Inflammatory macrophage treated with lipopolysaccharide for 1 hour (primary cell): ENCODE results near the gene AKR1D1.
"Not testable (repeated sequence)": the region's sequence is repeated elsewhere in the genome, so short reads cannot be mapped to it uniquely, and the experiment has no call there.

Experiments used
- DNase-seq, 2 donors: peaks; one replicate each; pipeline ENCODE4 v3.0.0-alpha.2; 2020 to 2022

Gene AKR1D1, protein sequence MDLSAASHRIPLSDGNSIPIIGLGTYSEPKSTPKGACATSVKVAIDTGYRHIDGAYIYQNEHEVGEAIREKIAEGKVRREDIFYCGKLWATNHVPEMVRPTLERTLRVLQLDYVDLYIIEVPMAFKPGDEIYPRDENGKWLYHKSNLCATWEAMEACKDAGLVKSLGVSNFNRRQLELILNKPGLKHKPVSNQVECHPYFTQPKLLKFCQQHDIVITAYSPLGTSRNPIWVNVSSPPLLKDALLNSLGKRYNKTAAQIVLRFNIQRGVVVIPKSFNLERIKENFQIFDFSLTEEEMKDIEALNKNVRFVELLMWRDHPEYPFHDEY

GRCh38 chr7:138076196-138076595, at the start of gene AKR1D1:
TSS of gene AKR1D1 (plus strand) at chr7:138076459. CDS start at chr7:138076519, 60 bp downstream.
- DNase-seq, result no peak

DNA sequence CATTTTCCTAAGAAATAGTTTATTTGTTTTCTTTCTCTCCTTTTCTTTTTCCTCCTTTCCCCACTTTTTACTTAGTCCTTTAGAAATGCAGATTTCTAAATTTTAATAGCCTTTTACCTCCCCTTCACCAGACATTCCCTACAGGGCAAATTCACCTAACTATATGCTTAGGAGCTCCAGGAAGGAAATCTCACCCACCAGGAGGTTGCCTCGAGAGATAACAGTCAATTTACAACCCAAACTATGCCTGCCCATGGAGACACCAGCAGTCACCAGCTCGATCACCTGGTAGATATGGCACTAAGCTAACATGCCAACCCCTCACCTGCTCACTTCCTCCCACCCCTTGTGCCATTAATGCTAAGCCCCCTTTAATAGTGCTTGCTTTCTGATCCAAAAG, 49.2 kb upstream of the AKR1D1 start:
- no peak for DNase-seq

DNA sequence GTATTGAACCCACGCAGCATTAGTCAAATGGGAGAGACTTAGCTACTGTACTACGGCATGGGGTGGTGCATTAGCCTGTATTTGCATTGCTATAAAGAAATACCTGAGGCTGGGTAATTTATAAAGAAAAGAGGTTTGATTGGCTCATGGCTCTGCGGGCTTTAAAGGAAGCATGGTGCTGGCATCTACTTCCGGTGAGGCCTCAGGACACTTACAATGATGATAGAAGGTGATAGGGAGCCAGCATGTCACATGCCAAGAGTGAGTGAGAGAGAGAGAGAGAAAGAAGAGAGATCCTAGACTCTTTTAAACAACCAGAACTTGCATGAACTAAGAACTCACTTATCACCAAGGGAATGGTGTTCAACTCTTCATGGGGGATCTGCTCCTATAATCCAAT, 47.1 kb upstream of the AKR1D1 start:
- DNase-seq, result no peak

DNA sequence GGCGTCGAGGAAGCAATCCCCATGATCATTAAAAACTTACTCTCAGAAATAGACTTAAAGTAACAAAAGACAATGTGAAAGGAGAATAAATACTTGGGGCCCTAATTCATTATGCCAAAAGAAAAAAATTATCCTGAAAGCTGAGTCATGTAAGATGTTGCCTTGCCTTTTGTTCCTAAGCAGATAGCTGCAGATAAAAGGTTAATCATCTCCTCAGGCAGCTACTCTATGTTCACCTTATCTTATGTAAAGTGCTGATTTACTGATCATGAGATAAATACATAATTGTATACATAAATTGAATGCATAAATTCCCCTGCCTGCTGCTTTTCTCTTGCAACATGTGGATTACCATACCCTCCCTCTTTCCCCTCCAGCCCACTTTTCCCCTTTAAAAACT, 46.3 kb upstream of the AKR1D1 start:
- no peak for DNase-seq

- DNase-seq, result peak; percentile 35 to 74
Observed at GRCh38 chr7:138030679-138031351, 45.4 kb upstream of the AKR1D1 start.

GRCh38 chr7:138032186-138032585, 44.1 kb upstream of the AKR1D1 start:
- DNase-seq, result no peak

GRCh38 chr7:138032770-138033169, 43.5 kb upstream of the AKR1D1 start:
- no peak for DNase-seq

GRCh38 chr7:138033241-138033640, 43.0 kb upstream of the AKR1D1 start:
- DNase-seq, result no peak

GRCh38 chr7:138036135-138036534, 40.1 kb upstream of the AKR1D1 start:
- DNase-seq, result no peak

DNA sequence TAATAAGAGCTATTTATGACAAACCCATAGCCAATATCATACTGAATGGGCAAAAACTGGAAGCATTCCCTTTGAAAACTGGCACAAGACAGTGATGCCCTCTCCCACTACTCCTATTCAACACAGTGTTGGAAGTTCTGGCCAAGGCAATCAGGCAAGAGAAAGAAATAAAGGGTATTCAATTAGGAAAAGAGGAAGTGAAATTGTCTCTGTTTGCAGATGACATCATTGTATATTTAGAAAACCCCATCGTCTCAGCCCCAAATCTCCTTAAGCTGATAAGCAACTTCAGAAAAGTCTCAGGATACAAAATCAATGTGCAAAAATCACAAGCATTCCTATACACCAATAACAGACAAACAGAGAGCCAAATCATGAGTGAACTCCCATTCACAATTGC, 36.2 kb upstream of the AKR1D1 start:
- DNase-seq, result not testable (repeated sequence)

DNA sequence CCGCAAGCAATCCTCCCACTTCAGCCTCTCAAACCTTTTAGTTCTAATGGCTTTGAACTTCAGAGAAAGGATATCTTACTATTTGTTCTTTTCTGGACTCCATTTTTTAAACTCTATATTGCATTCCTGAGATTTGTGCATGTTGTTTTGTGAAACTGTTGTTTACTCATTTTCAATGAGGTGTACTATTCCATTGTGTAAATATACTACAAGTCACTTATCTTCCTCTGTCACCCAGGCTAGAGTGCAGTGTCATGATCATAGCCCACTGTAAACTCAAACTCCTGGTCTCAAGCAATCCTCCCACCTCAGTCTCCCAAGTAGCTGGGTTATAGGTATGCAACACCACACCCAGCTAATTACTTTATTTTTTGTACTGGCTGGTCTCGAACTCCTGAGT, 31.4 kb upstream of the AKR1D1 start:
- DNase-seq, result no peak

DNA sequence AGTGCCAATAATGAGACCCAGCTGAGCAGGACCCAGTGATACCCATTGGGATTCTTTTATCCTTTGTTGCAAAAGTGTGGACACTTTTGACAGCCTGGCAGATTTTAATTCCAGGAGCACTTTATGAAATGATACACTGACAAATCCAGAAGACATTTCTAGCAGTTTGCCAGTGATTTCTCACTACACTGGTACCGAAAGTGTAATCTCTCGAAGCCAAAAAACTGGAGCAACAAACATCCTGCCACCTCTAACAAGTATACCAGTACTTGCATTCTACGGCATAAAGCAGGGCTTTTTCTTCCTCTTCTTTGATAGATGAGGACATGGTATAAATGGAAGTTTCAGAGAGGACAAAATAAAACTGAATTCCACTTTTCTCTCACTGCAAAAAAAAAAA, 28.4 kb upstream of the AKR1D1 start:
- DNase-seq, result no peak

DNA sequence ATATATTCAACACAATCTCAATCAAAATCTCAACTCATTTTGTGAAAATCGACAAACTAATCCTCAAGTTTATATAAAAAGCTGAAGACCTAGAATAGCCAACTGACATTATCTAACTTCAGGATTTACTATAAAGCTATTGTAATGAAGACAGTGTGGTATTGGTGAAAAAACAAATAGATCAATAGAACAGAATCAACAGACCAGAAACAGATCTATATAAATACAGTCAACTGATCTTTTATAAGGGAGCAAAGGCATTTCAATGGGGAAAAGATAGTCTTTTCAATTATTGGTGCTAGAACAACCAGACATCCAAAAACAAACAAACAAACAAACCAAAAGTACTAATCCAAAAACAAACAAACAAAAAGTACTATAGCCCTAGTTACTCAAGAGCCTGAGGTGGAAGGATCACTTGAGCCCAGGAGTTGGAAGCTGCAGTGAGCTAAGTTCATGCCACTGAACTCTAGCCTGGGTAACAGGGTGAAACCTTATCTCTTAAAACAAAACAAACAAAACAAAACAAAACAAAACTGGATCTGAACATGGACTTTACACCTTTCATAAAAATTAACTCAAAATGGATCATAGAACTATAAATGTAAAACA, 26.6 kb upstream of the AKR1D1 start:
- no peak for DNase-seq

DNA sequence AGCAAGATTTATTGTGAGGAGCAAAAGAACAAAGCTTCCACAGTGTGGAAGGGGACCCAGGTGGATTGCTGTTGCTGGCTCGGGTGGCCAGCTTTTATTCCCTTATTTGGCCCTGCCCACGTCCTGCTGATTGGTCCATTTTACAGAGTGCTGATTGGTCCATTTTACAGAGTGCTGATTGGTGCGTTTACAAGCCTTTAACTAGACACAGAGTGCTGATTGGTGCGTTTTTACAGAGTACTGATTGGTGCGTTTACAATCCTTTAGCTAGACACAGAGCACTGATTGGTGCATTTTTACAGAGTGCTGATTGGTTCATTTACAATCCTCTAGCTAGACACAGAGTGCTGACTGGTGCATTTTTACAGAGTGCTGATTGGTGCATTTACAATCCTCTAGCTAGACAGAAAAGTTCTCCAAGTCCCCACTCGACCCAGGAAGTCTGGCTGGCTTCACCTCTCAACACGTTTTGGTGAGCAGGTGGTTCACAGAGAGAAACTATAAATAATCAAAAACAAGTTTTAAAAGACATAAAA, 24.5 kb upstream of the AKR1D1 start:
- DNase-seq, result not testable (repeated sequence)

DNA sequence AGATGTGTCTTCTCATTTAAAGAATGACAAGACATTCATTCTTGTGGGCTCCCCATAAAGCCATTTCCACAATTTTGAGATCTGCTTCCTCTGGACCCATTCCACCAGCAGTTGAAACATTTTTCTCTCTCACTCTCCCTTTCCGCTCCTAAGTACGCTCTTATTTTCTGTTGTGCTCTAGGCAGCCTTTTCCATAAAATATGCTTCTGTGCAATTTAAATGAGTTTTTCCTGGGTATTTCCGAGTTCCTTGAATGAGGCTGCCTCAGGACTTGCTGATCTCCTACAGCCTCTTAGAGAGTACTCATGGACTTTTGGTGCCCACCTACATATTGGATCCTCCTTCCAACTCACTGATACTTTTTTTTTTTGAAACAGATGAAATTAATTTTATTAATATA, 23.6 kb upstream of the AKR1D1 start:
- no peak for DNase-seq

- not testable (repeated sequence) for DNase-seq
Observed at GRCh38 chr7:138055698-138056097, 20.6 kb upstream of the AKR1D1 start.

DNA sequence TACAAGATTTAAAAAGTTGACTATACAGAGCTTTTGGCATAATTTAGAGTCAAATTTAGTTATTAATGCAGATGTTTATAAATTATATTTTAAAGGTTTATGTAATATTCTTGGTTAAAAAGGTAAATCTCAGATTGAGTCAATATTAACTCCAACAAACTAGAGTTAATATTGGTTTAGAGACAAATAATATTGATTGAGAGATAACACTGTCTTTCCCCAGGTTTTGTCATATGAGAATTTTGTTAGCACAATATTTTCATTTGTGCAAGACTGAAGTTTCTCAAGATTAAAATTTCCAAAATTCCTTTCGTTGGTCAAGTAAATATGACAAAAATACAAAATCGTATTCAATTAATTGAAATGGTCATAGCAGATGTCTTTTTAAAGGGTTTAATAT, 12.9 kb upstream of the AKR1D1 start:
- peak in 1 of 2 donors; percentile 37 for DNase-seq

DNA sequence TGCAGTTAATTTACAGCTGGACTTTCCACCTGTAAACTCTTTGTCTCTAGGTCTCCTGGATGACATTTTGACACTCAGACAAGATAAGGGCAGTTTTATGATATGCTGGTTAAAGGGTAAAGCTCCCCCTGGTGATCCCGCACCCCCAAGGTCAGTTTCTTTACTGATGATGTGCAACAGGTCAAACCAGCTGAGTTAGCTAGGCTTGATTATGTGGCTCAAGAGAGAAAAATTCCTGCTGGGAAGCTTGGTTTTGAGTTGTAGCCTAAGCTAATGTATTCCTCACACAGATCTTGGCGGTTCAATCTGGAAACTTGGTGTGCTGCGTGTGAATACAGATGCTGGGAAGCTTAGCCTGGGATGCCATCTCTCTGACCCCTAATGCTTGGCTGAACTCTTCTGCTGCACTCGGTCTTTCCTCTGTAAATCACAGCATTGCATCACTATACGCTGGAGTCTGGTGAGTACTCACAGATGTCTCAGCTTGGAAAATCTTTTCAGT, 11.4 kb upstream of the AKR1D1 start:
- peak; percentile 4 to 15 for DNase-seq

- no peak for DNase-seq
Observed at GRCh38 chr7:138065827-138066226, 10.4 kb upstream of the AKR1D1 start.

DNA sequence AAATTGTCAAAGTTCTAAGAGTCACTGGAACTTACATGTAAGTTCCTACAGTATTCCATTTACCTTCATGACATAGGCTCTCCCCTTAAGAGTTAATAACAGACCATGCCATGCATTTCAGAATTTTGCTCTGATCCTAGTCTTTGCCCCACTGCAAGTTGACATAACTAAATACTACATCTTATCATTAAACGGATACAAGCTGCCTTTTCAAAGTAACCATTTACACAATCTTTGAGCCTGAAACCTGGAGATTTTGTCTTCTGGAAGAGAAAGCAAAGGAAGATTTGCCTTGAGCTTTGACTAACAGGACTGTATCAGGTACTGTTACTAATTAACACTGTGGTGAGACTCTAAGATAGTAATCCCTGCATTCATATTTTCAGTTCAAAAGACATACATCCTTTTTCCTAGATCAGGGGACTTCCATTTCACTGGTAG, 9.3 kb upstream of the AKR1D1 start:
- no peak for DNase-seq

GRCh38 chr7:138067774-138068173, 8.5 kb upstream of the AKR1D1 start:
- no peak for DNase-seq

DNA sequence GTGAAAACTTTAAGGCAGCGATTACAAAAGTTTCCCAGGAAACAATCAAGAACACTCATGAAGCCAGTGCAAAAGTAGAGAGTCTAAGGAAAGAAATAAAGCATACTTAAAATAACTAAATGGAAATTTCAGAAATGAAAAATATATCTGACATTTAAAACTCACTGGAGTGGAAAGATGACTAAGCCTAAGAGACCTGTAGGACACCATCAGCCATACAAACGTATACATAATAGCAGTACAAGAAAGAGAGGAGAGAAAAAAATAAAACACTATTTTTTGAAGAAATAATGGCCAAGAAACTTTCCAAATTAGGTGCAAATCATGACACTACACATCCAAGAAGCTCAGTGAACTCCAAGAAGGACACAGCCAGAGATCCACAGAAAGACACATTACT, 5.4 kb upstream of the AKR1D1 start:
- no peak for DNase-seq

- DNase-seq, result no peak
Observed at GRCh38 chr7:138072726-138073125, 3.5 kb upstream of the AKR1D1 start.

GRCh38 chr7:138074121-138074520, 2.1 kb upstream of the AKR1D1 start:
- DNase-seq, result no peak
